Endothelial cell of umbilical vein (primary cell): ENCODE data around the gene RPE.

ENCODE experiments used
- CTCF ChIP-seq, 2 donors: IDR thresholded peaks; 1 replicate in 1 of 2; 2 replicates in 1 of 2; pipeline ENCODE4 v1.5.1; 2011; ENCODE audit warnings: low read length in 2 of 2, mild to moderate bottlenecking in 2 of 2, moderate library complexity in 2 of 2, control low read depth in 1 of 2, inconsistent platforms in 1 of 2, low read depth in 1 of 2; ENCODE audit not compliant: insufficient read depth in 1 of 2; ENCODE audit errors: extremely low read depth in 1 of 2
- EZH2 ChIP-seq: IDR thresholded peaks from 2 replicates; pipeline ENCODE4 v1.6.1; 2012; ENCODE audit warnings: borderline replicate concordance, low read depth, mild to moderate bottlenecking, moderate library complexity, low read length, inconsistent platforms; ENCODE audit not compliant: severe bottlenecking
- FOS ChIP-seq: IDR thresholded peaks from 2 replicates; pipeline ENCODE4 v1.6.1; 2011; ENCODE audit warnings: mild to moderate bottlenecking, low read length, moderate library complexity, borderline replicate concordance; ENCODE audit not compliant: insufficient read depth
- POLR2AphosphoS5 ChIP-seq: IDR thresholded peaks from 2 replicates; pipeline ENCODE4 v1.6.1; 2012; ENCODE audit warnings: low read depth, mild to moderate bottlenecking, control low read depth, low read length, moderate library complexity; ENCODE audit not compliant: insufficient read depth

- TF ChIP-seq EZH2: no peak
- no peak for TF ChIP-seq FOS
- no peak for TF ChIP-seq CTCF (IDR thresholded peaks at IDR 0.05; ENCODE audit: extremely low read depth in 1 of 2, insufficient read depth in 1 of 2, low read depth in 1 of 2, low read length in 2 of 2)
- no peak for TF ChIP-seq POLR2AphosphoS5
These were observed 2.4 kb downstream of the RPE start for GRCh38 chr2:210004881-210005280.
